Thyroid gland (tissue), 4 donors: ENCODE data around the gene ICAM5. TPM values are rescaled to one million over a fixed set of nuclear protein-coding genes. Genes with fewer than 3 reads are reported as not detected.
"Not testable (repeated sequence)": the region's sequence is repeated elsewhere in the genome, so short reads cannot be mapped to it uniquely, and the experiment has no call there.

Experiments used
- DNase-seq, 2 donors: peaks; one replicate each; pipeline ENCODE4 v3.0.0-alpha.2; 2019
- H3K27ac ChIP-seq, 3 donors: fragments of 200-600 bp; sonication (generic); 1 replicate in 2 of 3; 2 replicates in 1 of 3; pipeline ENCODE4 v1.5.1; 2016 to 2019; ENCODE audit warnings: mild to moderate bottlenecking in 1 of 3, moderate library complexity in 1 of 3
- H3K27me3 ChIP-seq: fragments of 200-600 bp; sonication (generic); one replicate; pipeline ENCODE4 v1.5.1; 2019
- H3K36me3 ChIP-seq, 2 donors: fragments of 200-600 bp; sonication (generic); one replicate each; pipeline ENCODE4 v1.5.1; 2016 to 2019
- H3K4me1 ChIP-seq, 2 donors: fragments of 200-600 bp; sonication (generic); one replicate each; pipeline ENCODE4 v1.5.1; 2017 to 2019
- H3K4me3 ChIP-seq, 3 donors: fragments of 200-600 bp; sonication (generic); replicated peaks in 1 of 3; 1 replicate in 2 of 3; 2 replicates in 1 of 3; pipeline ENCODE4 v1.5.1; 2016; ENCODE audit warnings: mild to moderate bottlenecking in 1 of 3
- H3K9me3 ChIP-seq: fragments of 200-600 bp; sonication (generic); one replicate; pipeline ENCODE4 v1.5.1; 2017
- CTCF ChIP-seq, 6 experiments: fragments of 200-600 bp in 3 of 6; fragments of 450-650 bp in 3 of 6; sonication (generic) in 3 of 6; IDR thresholded peaks; one replicate each; pipeline ENCODE4 v1.5.1; 2016 to 2019; ENCODE audit warnings: antibody characterized with exemption in 6 of 6, mild to moderate bottlenecking in 2 of 6, inconsistent platforms in 1 of 6, moderate library complexity in 1 of 6
- POLR2A ChIP-seq, 2 donors: fragments of 450-650 bp; IDR thresholded peaks; one replicate each; pipeline ENCODE4 v1.6.1; 2017; ENCODE audit warnings: antibody characterized with exemption in 2 of 2, mild to moderate bottlenecking in 2 of 2, moderate library complexity in 1 of 2
- WGBS, 2 donors: methylation state at CpG; one replicate each; pipeline ENCODE4 v1.1.5; 2017; 5-methylcytosine and 5-hydroxymethylcytosine counted together
- intact Hi-C: fragments of 100-400 bp; cut with DNase I; formaldehyde crosslinking; loops from one replicate; pipeline ENCODE4 v1.15.1; 2023
- total RNA-seq, 4 donors: library from RNA; depleted of rRNA; stranded (reverse); fragments of >200 nt; gene quantifications; one replicate each; pipeline ENCODE4 v1.2.3, GENCODE V29; 2016

The ICAM5 gene
- total RNA-seq, 4 donors from 2014 or later: 1.0 to 1.6 TPM; not detected in 2

- Histone ChIP-seq H3K4me3 (no peak overlapping the region), H3K4me1 (peaks cover 4 to 15% of the 10 kb centered on the region in 2 donors), H3K27me3 (no peaks in the 10 kb centered on the region), H3K36me3 (no peaks in the 10 kb centered on the region), H3K9me3 (no peaks in the 10 kb centered on the region), H3K27ac (no peak overlapping the region)
- DNase-seq: no peak
- WGBS, 2 donors: 90% methylated on average over 9 of the region's 9 CpGs
- TF ChIP-seq POLR2A (IDR thresholded peaks at IDR 0.05) (no peak), CTCF (IDR thresholded peaks at IDR 0.05) (no peak)
- intact Hi-C loops: no loop called here
Observed at GRCh38 chr19:10277795-10278589, 11.8 kb upstream of the ICAM5 start.

GRCh38 chr19:10278935-10279334 lies 10.8 kb upstream of the ICAM5 start:
- no peak overlapping the region for H3K27ac ChIP-seq
- no peaks in the 10 kb centered on the region for H3K9me3 ChIP-seq
- no peak overlapping the region for H3K4me3 ChIP-seq
- intact Hi-C loops: no loop called here
- H3K36me3 ChIP-seq: no peaks in the 10 kb centered on the region
- peaks cover 9 to 22% of the 10 kb centered on the region in 2 donors for H3K4me1 ChIP-seq
- 85 to 88% methylated on average over 1 of the region's 1 CpG for WGBS, 2 donors
- DNase-seq: no peak
- TF ChIP-seq CTCF (IDR thresholded peaks at IDR 0.05) (no peak), POLR2A (IDR thresholded peaks at IDR 0.05) (no peak)
- no peaks in the 10 kb centered on the region for H3K27me3 ChIP-seq

GRCh38 chr19:10279737-10280442 lies 9.9 kb upstream of the ICAM5 start:
- no peak overlapping the region for H3K27ac ChIP-seq
- peaks cover 6% of the 10 kb centered on the region in 2 donors for H3K36me3 ChIP-seq
- peaks cover 9 to 15% of the 10 kb centered on the region in 2 donors for H3K4me1 ChIP-seq
- no peaks in the 10 kb centered on the region for H3K9me3 ChIP-seq
- WGBS, 2 donors: 71 to 76% methylated on average over 5 of the region's 5 CpGs
- H3K4me3 ChIP-seq: no peak overlapping the region
- intact Hi-C loops: no loop called here
- H3K27me3 ChIP-seq: no peaks in the 10 kb centered on the region
- TF ChIP-seq CTCF (IDR thresholded peaks at IDR 0.05) (no peak), POLR2A (IDR thresholded peaks at IDR 0.05) (no peak)
- DNase-seq: no peak

- intact Hi-C loops: not testable (repeated sequence)
- 90 to 99% methylated on average over 5 of the region's 5 CpGs for WGBS, 2 donors
Observed at GRCh38 chr19:10282043-10282442, 7.7 kb upstream of the ICAM5 start.

GRCh38 chr19:10283301-10284064 lies 6.3 kb upstream of the ICAM5 start:
- TF ChIP-seq POLR2A (IDR thresholded peaks at IDR 0.05): no peak
- no peak for TF ChIP-seq CTCF (IDR thresholded peaks at IDR 0.05)
- Histone ChIP-seq H3K9me3 (no peaks in the 10 kb centered on the region), H3K4me1 (peaks cover 11 to 24% of the 10 kb centered on the region in 2 donors), H3K36me3 (peaks cover 6 to 18% of the 10 kb centered on the region in 2 donors), H3K27me3 (peaks cover under 1% of the 10 kb centered on the region), H3K4me3 (no peak overlapping the region), H3K27ac (no peak overlapping the region)
- intact Hi-C loops: no loop called here
- DNase-seq: peak; percentile 68 to 72
- 56 to 76% methylated on average over 14 to 17 of the region's 23 CpGs for WGBS, 2 donors

More at GRCh38 chr19:10282043-10282442, 7.7 kb upstream of the ICAM5 start:
- not testable (repeated sequence) for H3K4me3 ChIP-seq, DNase-seq, H3K27ac ChIP-seq, H3K9me3 ChIP-seq, H3K27me3 ChIP-seq
- peaks cover 6 to 18% of the 10 kb centered on the region in 2 donors for H3K36me3 ChIP-seq
- H3K4me1 ChIP-seq: peaks cover 9 to 18% of the 10 kb centered on the region in 2 donors
